Ectodermal cell (in vitro differentiated cells): ENCODE results near the gene HDGFL3.
"Not testable (repeated sequence)": the region's sequence is repeated elsewhere in the genome, so short reads cannot be mapped to it uniquely, and the experiment has no call there.

Source experiments
- H3K27ac ChIP-seq: 2 replicates; pipeline ENCODE4 v1.7.0; 2013; ENCODE audit warnings: mild to moderate bottlenecking, low read depth, low read length; ENCODE audit not compliant: insufficient read depth, poor library complexity, severe bottlenecking
- H3K27me3 ChIP-seq: 2 replicates; pipeline ENCODE4 v1.7.0; 2013; ENCODE audit warnings: mild to moderate bottlenecking, low read length; ENCODE audit not compliant: insufficient read depth, control insufficient read depth, poor library complexity, severe bottlenecking
- H3K36me3 ChIP-seq: one replicate; pipeline ENCODE4 v1.7.0; 2013; ENCODE audit warnings: low read length; ENCODE audit not compliant: control insufficient read depth, insufficient read depth
- H3K4me1 ChIP-seq: one replicate; pipeline ENCODE4 v1.7.0; 2013; ENCODE audit warnings: low read length; ENCODE audit not compliant: control insufficient read depth, insufficient read depth
- H3K4me3 ChIP-seq: 2 replicates; pipeline ENCODE4 v1.7.0; 2013; ENCODE audit warnings: low read depth, low read length, control low read depth; ENCODE audit not compliant: insufficient read depth
- H3K9me3 ChIP-seq: 2 replicates; pipeline ENCODE4 v1.7.0; 2013; ENCODE audit warnings: mild to moderate bottlenecking, low read length, moderate library complexity; ENCODE audit not compliant: control insufficient read depth
- WGBS, 2 experiments: methylation state at CpG; one replicate each; pipeline ENCODE4 v1.1.7; 2013; ENCODE audit warnings: missing lambda C conversion rate in 2 of 2; 5-methylcytosine and 5-hydroxymethylcytosine counted together

The HDGFL3 gene

GRCh38 chr15:83090465-83090864 is 117.2 kb downstream of the HDGFL3 start:
- no peak overlapping the region for H3K27ac ChIP-seq
- H3K27me3 ChIP-seq = no peaks in the 10 kb centered on the region
- no peaks in the 10 kb centered on the region for H3K9me3 ChIP-seq
- H3K4me3 ChIP-seq = no peak overlapping the region
- no peaks in the 10 kb centered on the region for H3K36me3 ChIP-seq
- H3K4me1 ChIP-seq = no peaks in the 10 kb centered on the region
- 53 to 54% methylated on average over 4 of the region's 4 CpGs for WGBS, 2 experiments

GRCh38 chr15:83088876-83089275 is 118.7 kb downstream of the HDGFL3 start:
- H3K4me1 ChIP-seq = no peaks in the 10 kb centered on the region
- H3K4me3 ChIP-seq = no peak overlapping the region
- H3K36me3 ChIP-seq = no peaks in the 10 kb centered on the region
- WGBS, 2 experiments = 95 to 100% methylated on average over 1 to 2 of the region's 2 CpGs
- no peak overlapping the region for H3K27ac ChIP-seq
- H3K27me3 ChIP-seq = no peaks in the 10 kb centered on the region
- no peaks in the 10 kb centered on the region for H3K9me3 ChIP-seq

- Histone ChIP-seq H3K4me1 (no peaks in the 10 kb centered on the region), H3K36me3 (no peaks in the 10 kb centered on the region), H3K4me3 (no peak overlapping the region), H3K27me3 (no peaks in the 10 kb centered on the region), H3K27ac (no peak overlapping the region), H3K9me3 (no peaks in the 10 kb centered on the region)
- 90 to 96% methylated on average over 2 of the region's 2 CpGs for WGBS, 2 experiments
Measured at GRCh38 chr15:83087576-83087975, 120.0 kb downstream of the HDGFL3 start.

- H3K4me1 ChIP-seq, H3K36me3 ChIP-seq, H3K27me3 ChIP-seq, H3K4me3 ChIP-seq, H3K27ac ChIP-seq, H3K9me3 ChIP-seq: not testable (repeated sequence)
- 89 to 96% methylated on average over 8 of the region's 8 CpGs for WGBS, 2 experiments
Measured at GRCh38 chr15:83085864-83086552, 121.6 kb downstream of the HDGFL3 start.

GRCh38 chr15:83085461-83085860 is 122.2 kb downstream of the HDGFL3 start:
- 79 to 84% methylated on average over 3 of the region's 3 CpGs for WGBS, 2 experiments

GRCh38 chr15:83082730-83083386 is 124.8 kb downstream of the HDGFL3 start:
- WGBS, 2 experiments = 80 to 86% methylated on average over 5 of the region's 5 CpGs
- Histone ChIP-seq H3K27ac (no peak overlapping the region), H3K27me3 (no peaks in the 10 kb centered on the region), H3K4me3 (no peak overlapping the region), H3K36me3 (no peaks in the 10 kb centered on the region), H3K4me1 (no peaks in the 10 kb centered on the region), H3K9me3 (no peaks in the 10 kb centered on the region)

More at GRCh38 chr15:83085461-83085860, 122.2 kb downstream of the HDGFL3 start:
- H3K36me3 ChIP-seq, H3K4me3 ChIP-seq, H3K4me1 ChIP-seq, H3K27me3 ChIP-seq, H3K9me3 ChIP-seq, H3K27ac ChIP-seq: not testable (repeated sequence)

GRCh38 chr15:83081256-83082014 is 126.2 kb downstream of the HDGFL3 start:
- Histone ChIP-seq H3K4me1 (no peaks in the 10 kb centered on the region), H3K27me3 (no peaks in the 10 kb centered on the region), H3K4me3 (no peak overlapping the region), H3K27ac (no peak overlapping the region), H3K9me3 (no peaks in the 10 kb centered on the region), H3K36me3 (no peaks in the 10 kb centered on the region)
- WGBS, 2 experiments = 93 to 94% methylated on average over 5 of the region's 5 CpGs

GRCh38 chr15:83078712-83079111 is 128.9 kb downstream of the HDGFL3 start:
- Histone ChIP-seq H3K4me1 (no peaks in the 10 kb centered on the region), H3K9me3 (no peaks in the 10 kb centered on the region), H3K36me3 (no peaks in the 10 kb centered on the region), H3K27me3 (no peaks in the 10 kb centered on the region), H3K4me3 (no peak overlapping the region), H3K27ac (no peak overlapping the region)
- 60 to 72% methylated on average over 7 of the region's 7 CpGs for WGBS, 2 experiments
